BE2C (cell line): ENCODE results near the gene RGS19.

ENCODE experiments used
- DNase-seq: peaks from one replicate; pipeline ENCODE4 v3.0.0-alpha.2; 2020
- H3K27me3 ChIP-seq: fragments of 250-450 bp; sonication (Bioruptor Pico); 2 replicates; pipeline ENCODE4 v1.5.1; 2020; ENCODE audit warnings: mild to moderate bottlenecking
- H3K36me3 ChIP-seq: fragments of 250-450 bp; sonication (Bioruptor Pico); 2 replicates; pipeline ENCODE4 v1.5.1; 2020; ENCODE audit warnings: mild to moderate bottlenecking
- H3K4me1 ChIP-seq: fragments of 250-450 bp; sonication (Bioruptor Pico); 2 replicates; pipeline ENCODE4 v1.5.1; 2020
- H3K4me3 ChIP-seq: 2 replicates; pipeline ENCODE4 v1.5.1; 2011; ENCODE audit warnings: low read depth, low read length
- H3K9me3 ChIP-seq: fragments of 250-450 bp; sonication (Bioruptor Pico); 2 replicates; pipeline ENCODE4 v1.5.1; 2020
- CTCF ChIP-seq: IDR thresholded peaks from 2 replicates; pipeline ENCODE4 v1.5.1; 2012; ENCODE audit warnings: mild to moderate bottlenecking, low read depth, low read length

RGS19 gene

GRCh38 chr20:64058536-64058935 lies 20.8 kb downstream of the RGS19 start:
- H3K4me1 ChIP-seq: peaks cover 31% of the 10 kb centered on the region
- H3K4me3 ChIP-seq: no peak overlapping the region
- H3K36me3 ChIP-seq: no peaks in the 10 kb centered on the region
- TF ChIP-seq CTCF: no peak
- H3K9me3 ChIP-seq: no peaks in the 10 kb centered on the region
- DNase-seq: no peak
- no peaks in the 10 kb centered on the region for H3K27me3 ChIP-seq

GRCh38 chr20:64057628-64058498 lies 21.5 kb downstream of the RGS19 start:
- TF ChIP-seq CTCF: peak; percentile 83
- Histone ChIP-seq H3K9me3 (no peaks in the 10 kb centered on the region), H3K4me3 (no peak overlapping the region), H3K4me1 (peaks cover 36% of the 10 kb centered on the region), H3K27me3 (no peaks in the 10 kb centered on the region), H3K36me3 (no peaks in the 10 kb centered on the region)
- DNase-seq: peak; percentile 93

GRCh38 chr20:64056889-64057627 lies 22.3 kb downstream of the RGS19 start:
- Histone ChIP-seq H3K4me3 (no peak overlapping the region), H3K4me1 (peaks cover 39% of the 10 kb centered on the region)
- no peak for DNase-seq

GRCh38 chr20:64056639-64056888 lies 22.8 kb downstream of the RGS19 start:
- TF ChIP-seq CTCF: no peak
- no peak for DNase-seq
- peaks cover 44% of the 10 kb centered on the region for H3K4me1 ChIP-seq
- H3K4me3 ChIP-seq: no peak overlapping the region
- no peaks in the 10 kb centered on the region for H3K9me3 ChIP-seq
- H3K27me3 ChIP-seq: no peaks in the 10 kb centered on the region
- no peaks in the 10 kb centered on the region for H3K36me3 ChIP-seq

More at GRCh38 chr20:64056889-64057627, 22.3 kb downstream of the RGS19 start:
- Histone ChIP-seq H3K9me3 (no peaks in the 10 kb centered on the region), H3K36me3 (no peaks in the 10 kb centered on the region), H3K27me3 (no peaks in the 10 kb centered on the region)
- TF ChIP-seq CTCF: no peak

GRCh38 chr20:64055893-64056638 lies 23.3 kb downstream of the RGS19 start:
- Histone ChIP-seq H3K4me3 (no peak overlapping the region), H3K9me3 (no peaks in the 10 kb centered on the region), H3K4me1 (peaks cover 48% of the 10 kb centered on the region), H3K36me3 (no peaks in the 10 kb centered on the region), H3K27me3 (no peaks in the 10 kb centered on the region)
- no peak for TF ChIP-seq CTCF
- peak; percentile 87 for DNase-seq
